ENCODE measurements around the gene ITFG1. TPM values are rescaled to one million over a fixed set of nuclear protein-coding genes. Genes with fewer than 3 reads are reported as not detected.

ITFG1 gene
- total RNA-seq, 1 experiment from 2014 or later: 18.0 TPM

GRCh38 chr16:47507701-47508100 is 46.8 kb upstream of the ITFG1 start:
- Histone ChIP-seq H2BK12ac (ENCODE audit: insufficient read length, low read depth, low read length) (no peak overlapping the region), H2BK5ac (ENCODE audit: insufficient read length, low read length) (no peak overlapping the region), H3K9me3 (ENCODE audit: control insufficient read depth, low read depth, low read length) (no peaks in the 10 kb centered on the region), H3T11ph (ENCODE audit: low read length) (no peak overlapping the region), H3K79me1 (ENCODE audit: insufficient read depth, low read depth, low read length, poor library complexity, severe bottlenecking) (no peaks in the 10 kb centered on the region), H4K20me1 (ENCODE audit: control insufficient read depth, insufficient read depth, insufficient read length) (no peaks in the 10 kb centered on the region), H3K27me3 (ENCODE audit: insufficient read depth, low read length) (no peaks in the 10 kb centered on the region), H4K91ac (ENCODE audit: insufficient read length, low read depth, low read length) (no peak overlapping the region), H2BK15ac (ENCODE audit: low read depth, low read length) (no peak overlapping the region), H3K79me2 (ENCODE audit: insufficient read depth, low read length) (no peaks in the 10 kb centered on the region), H4K8ac (replicated peaks; ENCODE audit: insufficient read length, low read depth, low read length) (no peak overlapping the region), H3K14ac (ENCODE audit: insufficient read depth, low read length) (no peak overlapping the region), H4K5ac (ENCODE audit: insufficient read length, low read depth, low read length) (no peak overlapping the region), H3K56ac (ENCODE audit: insufficient read length, low read depth, low read length) (no peak overlapping the region), H2BK120ac (ENCODE audit: low read depth, low read length, poor library complexity, severe bottlenecking) (no peak overlapping the region), H3K4me2 (ENCODE audit: insufficient read depth, insufficient read length, low read length) (no peak overlapping the region), H2AK5ac (ENCODE audit: insufficient read length, low read length) (no peak overlapping the region), H3K4me1 (ENCODE audit: insufficient read depth, low read length) (no peaks in the 10 kb centered on the region), H3K9ac (ENCODE audit: extremely low read depth, insufficient read length, low read length) (no peak overlapping the region), H2AFZ (ENCODE audit: low read length) (no peak overlapping the region), H3K4ac (ENCODE audit: low read depth, low read length) (no peak overlapping the region), H2BK20ac (ENCODE audit: low read depth, low read length, poor library complexity, severe bottlenecking) (no peak overlapping the region), H3K18ac (ENCODE audit: insufficient read length, low read depth, low read length) (no peak overlapping the region), H3K23me2 (ENCODE audit: insufficient read length, low read depth, low read length, poor library complexity, severe bottlenecking) (no peaks in the 10 kb centered on the region), H3K23ac (ENCODE audit: insufficient read length, low read depth, low read length) (no peak overlapping the region), H3K27ac (ENCODE audit: insufficient read length, low read depth, low read length) (no peak overlapping the region)
- Mint-ChIP-seq H3K4me3 (no peak overlapping the region), H3K9me3 (no peaks in the 10 kb centered on the region), H3K4me1 (peaks cover 3 to 5% of the 10 kb centered on the region in 2 experiments; a peak in 2 of 4 replicates), H3K27ac (no peak overlapping the region), H3K27me3 (ENCODE audit: low read depth) (no peaks in the 10 kb centered on the region), H3K36me3 (ENCODE audit: insufficient read depth in 1 of 3, low read depth in 3 of 3) (peaks cover under 1 to 20% (median 17%) of the 10 kb centered on the region in 3 experiments; a peak in 6 of 7 replicates)
- TF ChIP-seq CTCF (conservative IDR thresholded peaks at IDR 0.05): no peak
- DNase-seq: no peak
- no CpG with 5 or more reads among the region's 1 CpG for WGBS (ENCODE audit: extremely low coverage, insufficient read length, low lambda C conversion rate)
